Activated CD8-positive, alpha-beta memory T cell treated with anti-CD3 and anti-CD28 coated beads for 24 hours (primary cell): Measurements from ENCODE around the gene DNM1.
"Not testable (repeated sequence)": the region's sequence is repeated elsewhere in the genome, so short reads cannot be mapped to it uniquely, and the experiment has no call there.

ENCODE experiments used
- DNase-seq: peaks from one replicate; pipeline ENCODE4 v3.0.0-alpha.2; 2020

The DNM1 gene

DNA sequence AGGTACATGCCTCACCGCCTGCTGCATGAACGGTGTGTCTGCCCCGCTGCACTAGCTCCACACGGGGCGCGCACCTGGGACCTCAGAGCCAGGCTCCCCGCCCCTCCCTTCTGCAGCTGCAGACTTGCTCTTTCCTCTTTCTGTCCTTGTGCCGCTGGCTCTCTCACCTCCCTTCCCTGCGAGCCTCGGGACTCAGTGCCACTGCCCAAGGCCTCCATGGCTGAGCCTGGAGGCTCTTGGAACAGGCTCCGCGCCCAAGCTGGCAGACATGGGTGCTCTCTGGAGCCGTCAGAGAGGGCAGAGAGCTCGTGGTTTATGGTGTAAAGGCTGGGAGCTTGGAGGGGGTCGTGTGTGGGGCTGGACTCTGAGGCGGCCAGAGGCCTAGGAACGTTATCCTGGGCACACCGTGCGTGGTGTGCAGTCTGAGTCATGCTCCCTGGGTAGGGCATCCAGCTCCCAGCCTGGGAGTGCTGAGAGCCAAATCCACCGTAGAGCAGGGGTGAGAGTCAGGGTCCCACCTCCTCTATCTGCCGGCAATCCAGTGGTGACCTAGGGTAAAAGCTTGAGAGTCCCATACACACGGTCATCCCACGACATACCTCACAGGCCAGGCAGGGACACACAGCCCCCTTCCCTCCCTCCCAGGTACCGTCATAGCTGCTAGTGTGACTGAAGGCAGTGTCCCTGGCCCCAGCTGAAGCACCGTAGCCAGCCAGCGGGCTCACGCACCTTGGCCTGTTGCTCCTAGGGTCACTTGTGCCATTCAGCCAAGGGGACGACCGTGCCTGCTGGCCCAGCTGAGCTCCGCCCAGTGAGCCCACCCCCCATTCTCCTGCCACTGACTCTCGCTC lies 50.2 kb downstream of the DNM1 start:
- DNase-seq: no peak

- no peak for DNase-seq
Observed at GRCh38 chr9:128253991-128254346, 50.8 kb downstream of the DNM1 start.

DNA sequence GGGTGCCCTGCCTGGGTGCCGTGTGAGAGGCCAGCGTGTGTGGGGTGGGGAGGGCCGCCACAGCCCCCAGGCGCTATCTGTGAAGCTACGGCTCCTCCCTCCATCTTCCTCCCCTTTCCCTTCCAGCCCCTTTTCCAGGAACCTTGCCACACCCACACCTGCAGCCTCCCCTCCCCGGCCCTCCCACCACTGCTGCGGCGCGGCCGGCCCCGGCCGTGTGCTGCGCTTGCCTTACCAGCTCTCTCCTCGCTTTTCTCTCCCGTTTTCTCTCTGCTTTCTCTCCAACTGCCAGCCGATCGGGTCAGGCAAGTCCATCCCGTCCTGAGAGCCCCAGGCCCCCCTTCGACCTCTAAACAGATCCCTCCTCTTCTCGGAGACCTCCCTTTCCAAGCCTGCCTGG lies 51.2 kb downstream of the DNM1 start:
- no peak for DNase-seq

GRCh38 chr9:128254855-128255759 lies 51.9 kb downstream of the DNM1 start:
- peak; percentile 80 for DNase-seq

DNA sequence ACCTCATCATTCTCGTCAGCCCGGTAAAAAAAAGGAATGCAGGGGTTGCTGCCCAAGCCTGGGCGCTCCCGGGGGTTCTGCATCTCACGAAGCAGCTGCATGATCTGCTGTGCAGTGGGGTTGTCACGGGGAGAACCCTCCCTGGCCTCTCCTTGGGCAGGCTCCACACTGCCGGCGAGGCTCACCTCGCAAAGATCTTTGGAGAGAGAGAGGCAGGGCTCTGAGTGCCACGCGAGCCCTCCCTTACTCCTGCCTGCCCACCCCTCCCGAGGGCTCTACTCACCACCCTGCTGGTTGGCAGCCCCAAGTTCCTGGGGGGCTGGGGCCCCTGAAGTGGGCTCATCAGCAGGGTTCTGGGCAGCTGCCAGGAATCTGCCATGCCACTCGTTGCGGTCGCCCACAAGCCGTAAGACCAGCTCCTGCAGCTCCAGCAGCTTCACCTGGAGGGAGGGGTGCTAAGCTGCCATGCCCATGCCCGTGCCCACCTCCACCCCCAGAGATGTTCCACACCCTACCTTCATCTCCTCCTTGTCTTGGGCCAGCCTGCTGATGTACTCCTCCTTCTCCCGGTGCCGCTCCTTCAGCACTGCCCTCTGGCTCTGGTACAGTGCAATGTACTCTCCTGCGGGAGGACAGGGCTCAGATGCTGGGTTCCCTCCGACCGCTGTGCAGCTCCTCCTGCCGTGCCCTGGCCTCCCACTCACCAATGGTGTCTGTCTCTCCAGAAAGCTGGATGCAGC lies 54.1 kb downstream of the DNM1 start:
- DNase-seq: no peak

DNA sequence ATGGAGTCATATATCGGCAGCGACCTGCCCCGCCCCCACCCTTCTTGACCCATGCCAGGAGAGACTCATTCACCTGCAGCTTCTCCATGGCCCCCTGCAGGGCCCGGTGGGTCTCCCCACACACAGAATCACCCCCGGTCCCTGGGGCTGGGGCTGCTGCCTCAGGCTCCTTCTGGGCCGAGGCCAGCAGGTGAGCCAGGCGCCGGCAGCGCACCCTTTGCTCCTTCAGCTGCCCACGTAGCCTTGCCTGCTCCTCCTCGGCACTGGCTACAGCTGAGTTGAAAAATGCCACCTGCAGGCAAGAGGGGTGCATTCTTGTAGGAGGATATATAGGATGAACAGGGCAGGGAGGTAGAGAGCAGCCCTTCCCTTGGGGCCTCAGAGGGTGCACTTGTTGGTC lies 54.7 kb downstream of the DNM1 start:
- no peak for DNase-seq

DNA sequence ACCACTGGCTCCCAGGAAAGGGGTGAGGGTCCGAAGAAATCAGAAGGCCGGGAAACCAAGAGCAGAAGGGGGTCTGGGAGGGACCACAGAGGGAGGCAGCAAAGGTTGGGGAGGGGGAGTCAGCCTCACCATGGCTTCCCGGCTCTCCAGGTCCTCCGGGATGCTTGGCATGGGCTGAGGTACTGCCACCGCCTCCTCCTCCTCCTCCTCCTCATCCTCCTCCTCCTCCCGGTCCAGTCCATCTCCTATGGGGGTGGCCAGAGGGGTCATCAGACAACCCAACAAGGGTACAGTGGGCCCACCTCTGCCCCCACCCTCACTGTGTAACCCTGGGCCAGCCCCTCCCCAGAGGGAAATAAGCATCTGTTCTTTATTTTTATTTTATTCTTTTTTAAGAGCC lies 55.1 kb downstream of the DNM1 start:
- DNase-seq: no peak

DNA sequence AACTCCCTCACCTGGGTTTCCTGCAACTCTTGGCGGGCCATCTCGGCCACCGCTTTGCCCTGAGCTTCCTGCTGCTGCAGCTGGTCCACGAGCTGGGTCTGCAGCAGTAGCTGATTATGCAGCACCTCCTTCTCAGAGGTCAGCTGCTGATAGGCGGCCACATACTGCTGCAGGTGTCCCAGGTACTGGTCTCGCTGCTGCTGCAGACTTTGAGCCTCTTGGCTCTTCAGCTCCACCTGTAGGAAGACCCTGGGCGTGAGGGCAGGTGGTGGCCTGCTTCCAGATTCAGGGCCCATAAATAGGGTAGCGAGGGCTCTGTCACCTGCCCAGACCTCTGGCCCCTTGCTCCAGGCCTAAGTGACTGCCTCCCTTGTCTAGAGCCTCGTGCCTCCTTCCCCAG lies 56.0 kb downstream of the DNM1 start:
- no peak for DNase-seq

- no peak for DNase-seq
Observed at GRCh38 chr9:128260340-128260739, 57.2 kb downstream of the DNM1 start.

GRCh38 chr9:128262687-128263086 lies 59.5 kb downstream of the DNM1 start:
- DNase-seq: no peak

DNA sequence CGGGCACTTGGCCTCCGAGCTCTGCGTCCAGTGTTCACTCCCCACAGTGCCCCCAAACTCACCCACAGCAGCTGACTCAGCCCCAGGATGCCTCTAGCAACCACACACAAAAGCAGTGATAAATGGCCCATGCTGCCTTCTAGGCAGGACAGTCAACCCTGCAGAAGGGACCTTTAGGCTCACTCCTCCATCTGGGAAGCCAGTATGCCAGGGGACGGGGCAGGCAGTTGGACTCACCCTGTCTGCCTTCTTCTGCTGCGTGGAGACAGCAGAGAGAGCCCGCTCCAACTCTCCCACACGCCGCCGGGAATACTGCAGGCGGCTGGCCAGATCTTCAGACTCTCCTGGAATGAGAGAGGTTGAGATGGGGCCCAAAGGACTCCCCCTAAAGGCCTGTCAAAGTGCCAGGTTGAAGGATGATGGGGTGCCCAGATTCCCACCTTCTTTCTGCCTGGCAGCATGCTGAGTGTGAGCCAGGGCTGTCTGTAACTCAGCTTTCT lies 62.2 kb downstream of the DNM1 start:
- DNase-seq: no peak

DNA sequence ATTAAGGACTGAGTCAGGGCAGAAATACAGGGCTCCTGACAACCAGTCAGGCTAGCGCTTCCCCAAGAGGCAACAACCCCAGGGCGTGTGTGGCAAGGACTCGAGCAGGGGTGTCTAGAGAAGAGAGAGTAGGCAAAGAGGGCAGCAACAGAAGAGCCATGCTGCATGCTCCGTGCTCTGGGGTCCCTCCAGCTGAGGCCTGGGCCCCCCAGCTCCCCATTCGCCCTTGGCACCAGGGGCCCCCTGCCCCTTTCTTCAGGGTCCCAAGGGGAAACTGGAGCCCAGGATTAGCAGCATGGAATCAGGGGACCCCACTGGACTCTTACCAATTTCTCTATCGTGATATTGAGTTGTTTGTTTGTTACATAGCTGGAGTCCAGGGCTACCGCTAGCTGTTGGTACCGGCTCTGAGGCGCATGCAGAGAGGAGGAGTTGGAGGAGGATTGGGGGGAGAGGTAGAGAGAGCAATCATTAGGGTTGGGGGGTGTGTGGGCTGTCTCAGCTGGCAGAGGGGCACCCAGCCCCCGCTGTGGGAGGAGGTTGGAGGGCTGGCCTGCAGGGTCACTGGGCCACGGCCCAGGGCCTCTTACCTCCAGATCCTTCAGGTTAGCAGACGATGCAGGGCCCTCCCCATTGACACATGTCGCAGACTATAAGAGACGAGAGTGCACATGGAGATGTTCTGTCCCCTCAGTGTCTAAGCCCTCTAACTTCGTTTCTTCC lies 63.9 kb downstream of the DNM1 start:
- no peak for DNase-seq

DNA sequence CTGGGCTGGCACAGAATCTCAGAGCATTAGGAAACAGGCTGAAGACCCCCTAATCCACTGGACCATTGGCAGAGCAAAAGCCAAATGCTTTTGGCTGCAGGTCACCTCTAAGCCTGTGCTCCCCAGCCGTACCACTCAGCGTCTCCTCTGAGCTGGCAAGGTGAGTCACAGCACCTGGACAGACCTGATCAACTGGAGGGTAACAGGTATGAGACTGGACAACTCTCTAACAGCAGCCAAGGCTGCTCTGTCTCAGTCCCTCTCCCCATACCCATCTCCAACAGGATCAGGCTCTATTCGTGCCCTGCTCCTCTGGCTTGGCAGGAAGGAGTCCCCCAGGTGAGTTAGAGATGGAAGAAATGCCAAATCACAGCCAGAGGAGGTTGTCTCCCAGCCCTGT lies 67.9 kb downstream of the DNM1 start:
- DNase-seq: no peak

DNA sequence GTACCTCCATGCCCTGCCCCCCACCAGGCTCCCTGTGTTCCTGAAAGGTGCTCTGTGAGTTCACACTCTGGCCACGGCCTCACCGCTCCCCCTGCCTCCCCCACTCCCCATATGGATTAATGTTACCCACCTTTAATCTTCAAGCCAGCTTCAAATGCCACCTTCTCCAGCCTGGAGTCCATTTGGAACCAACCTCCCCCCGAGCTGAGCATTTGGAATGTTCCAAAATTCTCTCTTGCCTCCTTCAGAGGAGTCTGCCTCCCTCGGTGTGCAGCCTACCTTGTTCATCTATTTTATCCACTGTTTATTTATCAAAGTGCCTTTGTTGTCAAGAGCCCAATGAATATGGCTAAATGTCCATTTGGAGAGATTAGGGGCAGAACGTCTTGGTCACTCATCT lies 68.3 kb downstream of the DNM1 start:
- DNase-seq: no peak

DNA sequence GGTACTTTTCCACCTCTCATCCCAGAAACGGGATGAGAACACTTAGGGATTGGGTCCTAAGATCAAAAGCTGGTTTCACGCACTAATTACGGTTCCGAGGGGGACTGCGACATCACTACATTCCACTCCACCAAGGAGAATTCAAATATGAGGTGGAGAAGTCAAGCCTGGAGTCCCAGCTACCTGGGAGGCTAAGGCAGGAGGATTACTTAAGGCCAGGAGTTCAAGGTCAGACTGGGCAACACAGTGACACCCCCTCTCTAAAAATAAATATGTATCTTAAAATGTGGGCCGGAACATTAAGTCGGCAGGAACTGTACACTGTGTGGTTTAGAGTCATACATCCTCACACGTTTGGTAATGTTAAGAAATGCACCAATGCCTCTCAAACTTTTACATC lies 71.1 kb downstream of the DNM1 start:
- no peak for DNase-seq

DNA sequence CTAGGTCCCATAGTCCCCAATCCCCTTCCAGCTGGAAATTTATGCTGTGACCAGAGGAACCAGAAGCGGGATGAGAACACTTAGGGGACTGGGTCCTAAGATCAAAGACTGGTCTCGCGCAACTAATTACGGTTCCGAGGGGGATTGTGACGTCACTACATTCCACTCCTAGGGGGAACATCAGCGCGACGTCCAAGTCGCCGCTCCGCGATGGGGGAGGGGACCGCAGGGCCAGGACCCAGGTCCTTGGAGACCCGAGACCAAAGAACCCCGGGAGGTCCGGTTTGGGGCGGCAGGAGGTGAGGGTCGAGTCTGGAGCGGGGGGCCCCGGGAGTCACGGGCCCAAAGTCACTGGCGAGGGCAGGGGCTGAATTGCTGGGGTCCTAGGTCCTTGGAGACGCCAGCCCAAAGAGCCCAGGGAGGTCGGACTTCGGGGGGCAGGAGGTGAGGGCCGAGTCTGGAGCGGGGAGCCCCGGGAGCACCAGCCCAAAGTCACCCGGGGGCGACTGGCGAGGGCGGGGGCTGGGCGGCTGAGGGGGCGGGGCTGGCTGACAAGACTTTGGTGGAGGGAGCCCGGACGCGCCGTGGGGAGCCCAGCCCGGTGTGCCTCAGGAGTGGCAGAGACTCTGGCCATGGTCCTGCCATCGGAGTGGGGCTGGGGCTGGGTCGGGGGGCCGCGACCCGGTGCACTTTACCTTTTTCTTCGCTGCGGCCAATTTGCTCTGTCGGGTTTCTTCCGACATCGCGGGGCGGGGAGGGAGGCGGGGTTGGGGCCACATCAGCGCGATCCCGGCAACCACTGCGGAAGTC lies 72.2 kb downstream of the DNM1 start, which contains the start of gene GOLGA2:
GOLGA2 (minus strand) TSS at position 810 of the 810 bp plus-strand sequence; CDS start at position 779, 31 bp downstream.
- no peak for DNase-seq

DNA sequence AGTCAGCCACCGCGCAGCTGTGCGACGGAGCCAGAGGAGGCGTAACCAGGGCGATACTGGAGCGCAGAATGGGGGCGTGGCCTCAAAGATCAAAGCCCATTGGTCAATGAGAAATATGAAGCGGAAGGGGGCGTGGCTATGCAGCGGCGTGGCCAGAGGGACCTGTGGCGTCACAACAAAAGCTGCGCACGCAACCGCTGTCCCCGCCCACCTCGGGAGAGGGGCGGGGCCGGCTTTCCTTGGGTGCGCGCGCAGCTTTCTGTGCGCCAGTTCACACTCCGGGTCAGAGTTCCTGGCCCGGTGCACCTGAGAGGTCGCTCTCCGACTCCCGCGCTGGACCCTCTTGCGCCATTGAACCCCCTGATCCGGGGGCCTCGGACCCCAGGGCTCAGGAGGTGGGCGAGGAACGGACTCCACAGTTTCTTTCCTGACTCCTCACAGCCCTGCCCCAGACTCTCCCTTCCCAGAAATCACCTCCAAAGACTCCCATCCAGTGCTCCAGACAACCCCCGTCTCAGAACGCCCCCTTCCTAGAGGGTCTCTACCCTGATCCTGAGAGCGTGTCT lies 72.9 kb downstream of the DNM1 start, which contains the start of gene SWI5:
SWI5 (plus strand) TSS at position 269 of the 566 bp plus-strand sequence.
- peak; percentile 99 for DNase-seq

- no peak for DNase-seq
Observed at GRCh38 chr9:128276574-128277270, 73.5 kb downstream of the DNM1 start.

DNA sequence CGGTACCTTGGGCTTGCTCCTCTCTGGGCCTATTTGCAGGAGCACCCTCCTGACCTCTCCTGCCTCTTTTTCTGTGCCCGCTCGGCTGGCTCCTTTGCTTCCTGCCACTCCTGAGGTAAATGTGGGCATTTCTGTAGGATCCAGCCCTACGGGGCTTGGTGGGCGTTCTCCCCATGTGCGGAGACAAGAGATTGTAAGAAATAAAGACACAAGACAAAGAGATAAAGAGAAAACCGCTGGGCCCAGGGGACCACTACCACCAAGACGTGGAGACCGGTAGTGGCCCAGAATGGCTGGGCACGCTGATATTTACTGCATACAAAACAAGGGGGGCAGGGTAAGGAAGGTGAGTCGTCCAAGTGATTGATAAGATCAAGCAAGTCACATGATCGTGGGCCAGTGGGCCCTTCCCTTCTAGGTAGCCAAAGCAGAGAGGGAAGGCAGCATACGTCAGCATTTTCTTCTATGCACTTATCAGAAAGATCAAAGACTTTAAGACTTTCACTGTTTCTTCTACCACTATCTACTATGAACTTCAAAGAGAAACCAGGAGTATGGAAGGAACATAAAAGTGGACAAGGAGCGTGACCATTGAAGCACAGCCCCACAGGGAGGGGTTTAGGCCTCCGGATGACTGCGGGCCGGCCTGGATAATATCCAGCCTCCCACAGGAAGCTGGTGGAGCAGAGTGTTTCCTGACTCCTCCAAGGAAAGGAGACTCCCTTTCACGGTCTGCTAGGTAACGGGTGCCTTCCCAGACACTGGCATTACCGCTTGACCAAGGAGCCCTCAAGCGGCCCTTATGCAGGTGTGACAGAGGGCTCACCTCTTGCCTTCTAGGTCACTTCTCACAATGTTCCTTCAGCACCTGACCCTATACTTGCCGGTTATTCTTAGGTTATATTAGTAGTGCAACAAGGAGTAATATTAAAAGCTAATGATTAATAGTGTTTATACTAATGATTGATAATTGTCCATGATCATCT lies 76.2 kb downstream of the DNM1 start:
- DNase-seq: not testable (repeated sequence)
